SH-SY5Y (cell line): Measurements from ENCODE around the gene CTNND2.

Source experiments
- GATA2 ChIP-seq: IDR thresholded peaks from 2 replicates; pipeline ENCODE4 v1.6.1; 2011; ENCODE audit warnings: mild to moderate bottlenecking, low read depth, low read length
- GATA3 ChIP-seq: IDR thresholded peaks from 2 replicates; pipeline ENCODE4 v1.6.1; 2011; ENCODE audit warnings: low read depth, mild to moderate bottlenecking, low read length, moderate library complexity

DNA sequence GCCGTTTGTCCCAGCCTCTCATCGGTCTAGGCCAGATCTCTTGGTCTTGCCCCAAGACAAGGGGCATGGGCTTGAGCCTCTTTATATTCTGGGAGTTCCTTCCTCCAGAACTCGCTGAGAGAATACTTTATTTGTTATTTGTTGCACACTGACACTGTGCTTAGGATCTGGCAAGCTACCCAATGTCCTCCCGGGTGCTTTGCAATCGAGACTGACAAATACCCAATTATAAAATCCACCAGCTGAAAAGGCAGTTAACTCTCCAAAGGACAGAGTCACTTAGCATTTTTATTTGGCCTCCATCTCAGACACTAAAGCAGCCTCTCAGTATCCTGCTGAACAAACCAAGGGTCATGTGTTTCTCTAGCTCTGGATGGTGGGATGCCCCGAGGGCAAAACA lies 643.0 kb downstream of the CTNND2 start:
- no peak for TF ChIP-seq GATA2
- no peak for TF ChIP-seq GATA3
